HCT116 (cell line): Measurements from ENCODE around the gene NEMP1. TPM values are rescaled to one million over a fixed set of nuclear protein-coding genes. Genes with fewer than 3 reads are reported as not detected.

Source experiments
- ATAC-seq: fragments of 200-7000 bp; cut with Tn5 transposase; 2 replicates; pipeline ENCODE4 v1.9.1; 2020; ENCODE audit warnings: mild to moderate bottlenecking, moderate library complexity
- BruUV-seq: library from RNA; stranded (reverse); fragments of 400-500 nt; replicated peaks from 2 replicates; lab custom pipeline; 2021; lab: Mats Ljungman, UMichigan
- CTCF ChIA-PET: fragments of 300-600 bp; sonication (Branson Sonifier 250); formaldehyde crosslinking; loops from one replicate; lab custom pipeline; 2021; ENCODE audit warnings: antibody characterized with exemption; lab: Charles Lee
- POLR2A ChIA-PET: fragments of 300-600, 350-600 bp; sonication (Branson Sonifier 250); formaldehyde crosslinking; loops from one replicate; lab custom pipeline; 2021; ENCODE audit warnings: antibody characterized with exemption; lab: Charles Lee
- RAD21 ChIA-PET, 2 experiments: fragments of 300-600 bp; sonication (Branson Sonifier 250); formaldehyde crosslinking; loops; one replicate each; lab custom pipeline; 2023; ENCODE audit warnings: low total read pairs in 2 of 2; ENCODE audit not compliant: uncharacterized antibody in 2 of 2, unreplicated experiment in 2 of 2, low non-redundant PET in 1 of 2; lab: Charles Lee
- DNase-seq: peaks from one replicate; pipeline ENCODE4 v3.0.0-alpha.2; 2010; ENCODE audit warnings: low read depth, low spot score
- H2AFZ ChIP-seq: fragments of 200-600 bp; shearing (Covaris generic), sonication (generic); 2 replicates; pipeline ENCODE4 v1.6.1; 2017; ENCODE audit warnings: low read depth, mixed run types, mixed read lengths, antibody characterized with exemption, low read length; ENCODE audit not compliant: poor library complexity, severe bottlenecking
- H3K27ac ChIP-seq: 2 replicates; pipeline ENCODE4 v1.5.1; 2012; ENCODE audit warnings: low read depth, low read length
- H3K27me3 ChIP-seq: fragments of 200-600 bp; sonication (generic); 2 replicates; pipeline ENCODE4 v1.6.1; 2016; ENCODE audit warnings: mixed run types, low read length, mixed read lengths; ENCODE audit not compliant: insufficient read depth
- H3K36me3 ChIP-seq, 2 experiments: fragments of 200-500 bp in 1 of 2; fragments of 200-600 bp in 1 of 2; sonication (Bioruptor generic) in 1 of 2; sonication (generic) in 1 of 2; 2 replicates each; pipeline versions ENCODE4 v1.5.1 to v1.6.1; 2014 to 2016; ENCODE audit warnings: low read length in 2 of 2, inconsistent platforms in 1 of 2, mixed read lengths in 1 of 2, mixed run types in 1 of 2; ENCODE audit not compliant: insufficient read depth in 2 of 2, control insufficient read depth in 1 of 2
- H3K4me1 ChIP-seq, 2 experiments: fragments of 200-600 bp in 1 of 2; sonication (generic) in 1 of 2; 2 replicates each; pipeline versions ENCODE4 v1.5.1 to v1.6.1; 2012 to 2017; ENCODE audit warnings: low read length in 2 of 2, inconsistent platforms in 1 of 2, mild to moderate bottlenecking in 1 of 2, mixed read lengths in 1 of 2, mixed run types in 1 of 2, moderate library complexity in 1 of 2; ENCODE audit not compliant: insufficient read depth in 2 of 2, control insufficient read depth in 1 of 2
- H3K4me2 ChIP-seq: fragments of 200-600 bp; sonication (generic); 2 replicates; pipeline ENCODE4 v1.6.1; 2017; ENCODE audit warnings: mixed run types, low read length, mixed read lengths
- H3K4me3 ChIP-seq, 2 experiments: fragments of 200-600 bp in 1 of 2; sonication (generic) in 1 of 2; replicated peaks in 1 of 2; 2 replicates each; pipeline ENCODE4 v1.5.1; 2011 to 2016; ENCODE audit warnings: low read length in 2 of 2, control low read depth in 1 of 2, low read depth in 1 of 2, mild to moderate bottlenecking in 1 of 2, mixed read lengths in 1 of 2, mixed run types in 1 of 2
- H3K79me2 ChIP-seq: fragments of 200-600 bp; sonication (generic); 2 replicates; pipeline ENCODE4 v1.6.1; 2017; ENCODE audit warnings: mild to moderate bottlenecking, mixed run types, low read length, moderate library complexity, mixed read lengths; ENCODE audit not compliant: insufficient read depth
- H3K9ac ChIP-seq: fragments of 200-600 bp; sonication (generic); 2 replicates; pipeline ENCODE4 v1.6.1; 2016; ENCODE audit warnings: low read length, mixed read lengths
- H3K9me2 ChIP-seq: fragments of 200-600 bp; sonication (generic), shearing (Covaris generic); 2 replicates; pipeline ENCODE4 v1.6.1; 2017; ENCODE audit warnings: mixed run types, mild to moderate bottlenecking, moderate library complexity; ENCODE audit not compliant: insufficient read depth
- H3K9me3 ChIP-seq, 2 experiments: fragments of 200-500 bp in 1 of 2; fragments of 200-600 bp in 1 of 2; sonication (Bioruptor generic) in 1 of 2; sonication (generic) in 1 of 2; 2 replicates each; pipeline ENCODE4 v1.6.1; 2014 to 2017; ENCODE audit warnings: low read length in 2 of 2, mixed read lengths in 2 of 2, inconsistent platforms in 1 of 2, low read depth in 1 of 2, mild to moderate bottlenecking in 1 of 2, mixed run types in 1 of 2, moderate library complexity in 1 of 2; ENCODE audit not compliant: control insufficient read depth in 1 of 2, insufficient read depth in 1 of 2
- H4K20me1 ChIP-seq: fragments of 200-600 bp; sonication (generic), shearing (Covaris generic); 2 replicates; pipeline ENCODE4 v1.6.1; 2017; ENCODE audit warnings: mixed run types, mild to moderate bottlenecking, moderate library complexity; ENCODE audit not compliant: insufficient read depth
- CBX3 ChIP-seq: IDR thresholded peaks from 2 replicates; pipeline ENCODE4 v1.6.1; 2012; ENCODE audit warnings: low read depth
- CEBPB ChIP-seq: IDR thresholded peaks from 2 replicates; pipeline ENCODE4 v1.6.1; 2012; ENCODE audit warnings: low read depth
- CTCF ChIP-seq, 3 experiments: fragments of 200-600 bp in 1 of 3; sonication (generic) in 1 of 3; IDR thresholded peaks in 2 of 3; conservative IDR thresholded peaks in 1 of 3; 2 replicates each; pipeline ENCODE4 v1.5.1; 2012 to 2017; ENCODE audit warnings: low read depth in 2 of 3, low read length in 2 of 3, antibody characterized with exemption in 1 of 3, borderline replicate concordance in 1 of 3, control low read depth in 1 of 3, mild to moderate bottlenecking in 1 of 3, mixed read lengths in 1 of 3, mixed run types in 1 of 3, moderate library complexity in 1 of 3; ENCODE audit not compliant: insufficient read depth in 1 of 3
- ELF1 ChIP-seq: IDR thresholded peaks from 2 replicates; pipeline ENCODE4 v1.6.1; 2012; ENCODE audit warnings: low read depth, borderline replicate concordance
- FOSL1 ChIP-seq: IDR thresholded peaks from 2 replicates; pipeline ENCODE4 v1.6.1; 2012; ENCODE audit warnings: low read depth
- JUND ChIP-seq: IDR thresholded peaks from 2 replicates; pipeline ENCODE4 v1.6.1; 2012
- MAX ChIP-seq: IDR thresholded peaks from 2 replicates; pipeline ENCODE4 v1.6.1; 2012
- POLR2A ChIP-seq: IDR thresholded peaks from 2 replicates; pipeline ENCODE4 v1.7.0; 2011; ENCODE audit warnings: borderline replicate concordance; ENCODE audit not compliant: insufficient read depth, insufficient read length; ENCODE audit errors: extremely low read depth
- POLR2AphosphoS5 ChIP-seq: IDR thresholded peaks from 2 replicates; pipeline ENCODE4 v1.6.1; 2011; ENCODE audit warnings: mild to moderate bottlenecking, low read depth, low read length, moderate library complexity
- REST ChIP-seq: IDR thresholded peaks from 2 replicates; pipeline ENCODE4 v1.6.1; 2012; ENCODE audit warnings: low read depth
- SIN3A ChIP-seq: IDR thresholded peaks from 2 replicates; pipeline ENCODE4 v1.6.1; 2012; ENCODE audit warnings: low read depth
- SRF ChIP-seq: IDR thresholded peaks from 2 replicates; pipeline ENCODE4 v1.6.1; 2012; ENCODE audit warnings: low read depth
- YY1 ChIP-seq: IDR thresholded peaks from 2 replicates; pipeline ENCODE4 v1.6.1; 2011; ENCODE audit warnings: low read length, low read depth, moderate library complexity, mild to moderate bottlenecking; ENCODE audit not compliant: insufficient replicate concordance; ENCODE audit errors: extremely low read depth
- ZBTB33 ChIP-seq: IDR thresholded peaks from 2 replicates; pipeline ENCODE4 v1.6.1; 2011; ENCODE audit warnings: mild to moderate bottlenecking, low read length, moderate library complexity; ENCODE audit not compliant: insufficient replicate concordance; ENCODE audit errors: extremely low read depth
- ZFX ChIP-seq: fragments of 450-650 bp; IDR thresholded peaks from 2 replicates; pipeline ENCODE4 v1.6.1; 2017
- ZNF274 ChIP-seq: fragments of 200-500 bp; sonication (Bioruptor generic); IDR thresholded peaks from 2 replicates; pipeline ENCODE4 v1.6.1; 2014; ENCODE audit warnings: mild to moderate bottlenecking, low read depth, low read length, inconsistent platforms
- intact Hi-C: fragments of 100-400 bp; cut with micrococcal nuclease; formaldehyde crosslinking; loops from 2 replicates; pipeline ENCODE4 v1.10.0; 2022
- total RNA-seq: library from RNA; stranded (reverse); gene quantifications from one replicate; pipeline ENCODE4 v1.2.1, GENCODE V29; 2021; ENCODE audit not compliant: unreplicated experiment

The NEMP1 gene
- total RNA-seq, 1 experiment from 2014 or later = 35.2 TPM

- Histone ChIP-seq H3K27ac (no peak overlapping the region), H3K9me2 (no peaks in the 10 kb centered on the region), H3K27me3 (no peaks in the 10 kb centered on the region), H3K9ac (no peak overlapping the region), H3K4me3 (no peak overlapping the region), H3K9me3 (no peaks in the 10 kb centered on the region), H3K4me1 (no peaks in the 10 kb centered on the region), H3K4me2 (no peak overlapping the region), H4K20me1 (no peaks in the 10 kb centered on the region), H3K36me3 (peaks cover 18 to 32% of the 10 kb centered on the region in 2 experiments), H2AFZ (no peak overlapping the region), H3K79me2 (no peaks in the 10 kb centered on the region)
- RAD21 ChIA-PET = no interaction called here
- TF ChIP-seq MAX (no peak), JUND (no peak), POLR2AphosphoS5 (no peak), YY1 (no peak), REST (no peak), POLR2A (no peak), CTCF (IDR thresholded peaks at IDR 0.05 in 2 of 3, conservative IDR thresholded peaks at IDR 0.05 in 1 of 3; ENCODE audit: borderline replicate concordance in 1 of 3, insufficient read depth in 1 of 3, low read depth in 2 of 3, low read length in 2 of 3) (no peak), ZFX (no peak), CEBPB (no peak), FOSL1 (no peak), CBX3 (no peak), SIN3A (no peak), ELF1 (no peak), ZBTB33 (no peak), SRF (no peak), ZNF274 (no peak)
- POLR2A ChIA-PET = no interaction called here
- ATAC-seq (no peak), DNase-seq (no peak)
- BruUV-seq = no TSS peak
- CTCF ChIA-PET = interaction anchor here (0.7 kb wide), 1 partner anchor 67 kb away, joined by 3 read pairs; no protein-coding TSS in a partner anchor
- intact Hi-C loops = no loop called here
Observed at GRCh38 chr12:57057067-57057751, 21.4 kb downstream of the NEMP1 start.
